Eye (tissue), 1 donor: ENCODE results near the gene KCNAB1.
A peak's percentile ranks its signal among the peaks of the same experiment; 100 is the strongest.

Experiments
- DNase-seq: peaks from one replicate; pipeline ENCODE4 v3.0.0-alpha.2; 2015

Gene KCNAB1

DNA sequence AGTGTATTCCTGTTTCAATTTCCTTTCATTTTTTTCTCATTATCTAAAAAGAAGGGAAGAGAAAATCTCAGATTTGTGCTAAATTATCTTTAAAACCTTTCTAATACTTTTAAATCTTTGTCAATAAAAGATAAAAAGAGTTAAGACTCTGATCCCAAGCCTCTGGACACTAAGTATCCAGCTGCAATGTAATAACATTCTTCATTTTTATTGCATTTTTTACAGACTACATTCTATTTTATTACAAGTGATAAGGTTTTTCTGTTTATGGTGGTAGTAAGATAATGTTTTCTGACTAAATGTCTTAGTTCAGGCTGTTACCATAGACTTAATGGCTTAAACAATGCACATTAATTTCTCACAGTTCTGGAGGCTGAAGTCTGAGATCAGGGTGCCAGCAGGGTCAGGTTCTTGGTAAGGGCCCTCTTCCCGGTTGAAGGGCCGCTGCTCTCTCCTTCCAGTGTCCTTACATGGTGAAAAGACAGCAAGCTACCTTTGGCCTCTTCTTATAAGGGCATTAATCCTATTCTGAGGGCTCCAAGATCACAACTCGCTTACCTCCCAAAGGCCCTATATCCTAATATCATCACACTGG, 19.7 kb downstream of the KCNAB1 start:
- no peak for DNase-seq

DNA sequence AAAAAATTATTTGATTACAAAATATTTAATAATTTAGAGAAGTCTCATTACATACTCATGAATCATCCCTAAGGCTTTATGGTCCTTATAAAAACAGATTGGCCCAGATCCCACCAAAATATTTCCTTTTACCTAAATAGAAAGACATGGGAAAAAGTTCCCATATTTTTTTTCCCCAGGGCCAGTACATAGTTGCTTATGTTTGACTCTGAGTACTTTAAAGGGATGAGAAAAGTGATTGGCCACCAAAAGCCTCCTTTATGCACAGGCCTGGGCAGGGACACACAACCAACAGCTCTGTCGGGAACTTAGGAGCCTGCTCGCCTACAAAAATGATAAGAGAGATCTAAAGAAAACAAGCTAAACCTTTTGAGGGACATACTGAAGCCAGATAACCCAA, 22.3 kb downstream of the KCNAB1 start:
- DNase-seq = no peak

DNA sequence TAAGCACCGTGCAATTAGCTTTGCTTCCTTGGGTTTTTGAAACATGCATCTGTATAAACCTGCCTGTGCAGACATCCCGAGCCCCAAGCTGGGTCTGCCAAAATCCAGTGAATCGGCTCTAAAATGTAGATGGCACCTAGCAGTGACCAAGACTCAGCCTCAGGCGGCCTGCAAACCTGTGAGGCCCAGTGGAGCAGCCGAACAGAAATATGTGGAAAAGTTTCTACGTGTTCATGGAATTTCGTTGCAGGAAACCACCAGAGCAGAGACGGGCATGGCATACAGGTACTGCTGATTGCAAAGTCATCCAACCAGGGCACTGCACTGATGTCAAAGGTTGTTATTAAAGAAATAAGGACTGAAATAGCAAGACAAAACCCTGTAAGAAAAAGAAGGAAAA, 22.8 kb downstream of the KCNAB1 start:
- DNase-seq = no peak

DNA sequence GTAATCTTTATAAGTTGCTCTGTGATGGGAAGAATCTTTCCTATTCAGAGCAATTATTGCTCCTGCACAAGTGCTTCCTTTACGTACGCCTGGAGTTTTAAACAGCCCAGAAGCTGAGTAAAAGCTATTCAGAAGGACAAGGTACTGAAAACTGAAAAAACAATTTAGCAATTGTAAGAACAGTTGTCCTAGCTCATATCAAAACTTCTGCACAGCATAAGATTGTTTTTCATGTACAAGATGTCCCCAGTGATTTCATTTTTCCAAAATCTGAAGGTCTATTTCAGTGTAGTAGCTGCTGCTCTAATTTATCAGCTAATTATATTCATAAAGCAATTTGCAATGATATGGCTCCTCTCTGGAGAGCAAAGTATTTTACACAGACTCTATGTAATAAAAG, 23.7 kb downstream of the KCNAB1 start:
- no peak for DNase-seq

DNA sequence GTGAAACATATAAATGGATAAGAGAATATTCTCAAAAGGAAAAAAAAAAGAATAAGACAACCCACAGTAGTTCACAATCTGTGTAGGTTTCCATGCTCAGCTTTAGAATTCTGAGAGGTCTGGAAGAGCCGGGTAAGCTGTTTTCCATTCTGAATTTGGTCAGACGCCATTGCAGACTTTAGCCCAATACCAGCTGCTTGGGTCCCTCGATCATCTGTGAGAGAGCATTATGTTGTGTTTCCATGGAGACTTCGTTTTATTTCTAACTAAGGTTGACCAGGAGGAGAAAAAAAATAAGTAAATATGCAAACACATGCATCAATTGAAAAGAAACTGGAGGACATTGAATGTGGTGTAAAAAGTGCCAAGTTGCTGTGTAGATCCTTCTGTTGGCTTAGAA, 25.5 kb downstream of the KCNAB1 start:
- DNase-seq = no peak

DNA sequence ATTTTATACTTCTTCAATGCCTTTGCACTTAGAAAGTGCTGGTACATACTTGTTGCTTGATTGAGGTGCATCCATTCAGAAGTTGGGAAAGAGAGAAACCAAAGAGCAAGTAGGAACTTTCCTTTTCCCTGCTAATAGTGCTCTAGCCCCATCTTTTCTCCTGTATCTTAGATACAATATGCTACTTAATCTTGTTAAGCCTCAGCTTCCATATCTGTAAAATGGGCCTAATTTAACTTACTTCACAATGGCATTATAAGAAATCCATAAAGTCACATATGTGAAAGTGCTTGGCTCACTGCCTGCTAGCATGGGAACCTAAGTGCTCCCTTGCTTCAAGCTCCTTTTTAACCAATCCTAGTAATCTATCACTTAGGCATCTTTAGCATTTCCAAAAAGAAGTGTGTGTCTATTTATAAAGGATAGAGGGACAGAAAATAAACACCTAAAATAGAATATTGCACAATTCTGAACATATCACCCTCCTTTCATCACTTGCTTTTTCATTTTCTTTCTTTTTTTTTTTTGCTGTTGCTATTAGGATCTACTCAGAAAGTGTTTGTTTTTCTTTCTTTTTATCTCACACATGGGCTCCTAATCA, 28.1 kb downstream of the KCNAB1 start:
- no peak for DNase-seq

DNA sequence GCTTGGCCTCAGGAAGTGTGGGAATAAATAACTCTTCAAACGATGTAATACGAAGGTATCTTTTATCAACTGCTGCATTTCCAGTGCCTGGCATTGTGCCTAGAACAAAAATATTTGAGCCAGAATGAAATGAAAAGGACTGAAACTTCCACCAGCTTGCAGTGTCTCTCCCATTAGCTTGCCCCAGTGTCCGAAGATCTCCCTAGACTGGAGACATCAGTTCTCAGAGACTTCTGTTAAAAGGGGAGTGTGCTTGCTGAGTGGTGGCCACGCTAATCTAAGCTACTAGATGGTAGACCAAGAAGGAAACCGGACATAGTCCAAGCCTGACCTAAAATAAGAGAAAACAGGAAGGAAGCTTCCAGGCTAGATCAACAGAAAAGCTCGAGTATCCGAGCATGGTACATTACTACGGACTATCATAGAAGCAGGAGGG, 28.6 kb downstream of the KCNAB1 start:
- DNase-seq = peak; percentile 16

DNA sequence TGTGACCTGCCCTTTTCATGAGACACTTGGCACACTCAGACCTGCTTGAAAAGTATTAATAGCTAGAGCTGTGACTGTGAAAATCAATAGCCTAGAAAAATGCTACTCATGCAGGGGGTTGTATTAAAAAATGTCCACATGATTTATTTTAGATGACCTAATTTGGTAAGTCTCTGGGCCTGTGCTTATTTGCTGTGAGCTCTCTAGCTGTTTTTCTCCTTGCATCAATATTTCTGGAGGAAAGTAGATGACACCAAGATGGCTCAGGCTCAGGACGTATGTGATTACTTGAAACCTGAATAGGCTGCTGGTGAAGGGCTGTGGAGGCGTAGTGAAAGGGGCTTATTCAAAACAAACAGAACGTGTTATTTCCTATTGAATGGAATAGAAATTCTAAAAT, 29.5 kb downstream of the KCNAB1 start:
- DNase-seq = peak; percentile 35

DNA sequence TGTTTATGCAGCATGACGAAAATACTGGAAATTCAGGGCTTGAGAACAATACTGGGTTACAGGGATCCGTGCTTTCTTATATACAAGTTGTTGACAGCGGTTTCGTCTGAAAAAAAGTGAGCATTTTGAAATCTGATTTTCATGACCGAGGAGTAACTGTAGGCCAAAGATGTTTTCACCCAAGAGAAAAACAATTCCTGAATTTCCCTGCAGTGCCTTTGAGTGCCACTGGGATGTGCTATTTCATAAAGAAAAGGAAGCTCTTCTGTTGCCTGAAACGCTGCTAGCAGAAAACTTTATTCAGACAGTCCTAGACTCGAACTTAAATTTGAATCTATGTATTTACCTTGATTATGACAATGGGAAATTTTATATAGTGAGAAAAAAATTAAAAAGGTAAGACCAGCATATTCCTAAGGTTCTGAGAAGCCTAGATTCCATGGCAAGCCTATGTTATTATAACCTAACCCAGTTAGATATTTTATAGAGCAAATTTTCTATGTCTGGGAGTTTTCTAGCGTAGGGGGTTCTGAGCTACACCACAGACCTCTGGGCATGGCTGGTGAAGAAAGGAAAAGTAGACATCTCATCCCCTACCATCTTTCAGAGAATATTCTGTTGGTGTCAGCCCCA, 30.2 kb downstream of the KCNAB1 start:
- peak; percentile 91 for DNase-seq

DNA sequence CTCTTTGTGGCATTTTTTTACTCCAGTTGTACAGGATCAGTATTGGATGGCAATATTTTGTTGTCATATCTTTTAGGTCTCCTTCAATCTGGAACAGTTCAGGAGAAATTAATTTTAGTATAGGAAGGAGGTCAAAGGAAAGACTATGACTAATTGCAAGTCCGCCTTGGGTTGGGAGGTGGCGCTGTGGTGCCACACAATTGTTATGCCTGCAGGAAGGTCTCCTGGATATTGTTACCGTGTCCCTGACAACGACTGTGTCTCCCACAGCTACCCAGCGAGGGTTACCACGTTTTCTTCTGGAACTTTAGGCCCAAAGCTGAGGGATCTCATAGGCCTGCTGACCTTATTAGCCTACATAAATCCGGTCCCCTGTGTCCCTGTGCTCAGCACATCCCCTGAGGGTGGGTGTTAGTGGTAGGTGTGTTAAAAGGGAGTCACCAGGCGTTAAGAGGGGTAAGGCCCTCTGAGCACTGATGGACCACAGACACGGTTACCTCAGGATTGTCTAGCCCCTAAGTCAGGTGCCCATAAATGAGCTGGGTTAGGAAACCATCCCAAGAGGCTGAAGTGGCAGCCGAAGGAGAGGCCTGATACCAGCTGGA, 31.5 kb downstream of the KCNAB1 start:
- peak; percentile 91 for DNase-seq

DNA sequence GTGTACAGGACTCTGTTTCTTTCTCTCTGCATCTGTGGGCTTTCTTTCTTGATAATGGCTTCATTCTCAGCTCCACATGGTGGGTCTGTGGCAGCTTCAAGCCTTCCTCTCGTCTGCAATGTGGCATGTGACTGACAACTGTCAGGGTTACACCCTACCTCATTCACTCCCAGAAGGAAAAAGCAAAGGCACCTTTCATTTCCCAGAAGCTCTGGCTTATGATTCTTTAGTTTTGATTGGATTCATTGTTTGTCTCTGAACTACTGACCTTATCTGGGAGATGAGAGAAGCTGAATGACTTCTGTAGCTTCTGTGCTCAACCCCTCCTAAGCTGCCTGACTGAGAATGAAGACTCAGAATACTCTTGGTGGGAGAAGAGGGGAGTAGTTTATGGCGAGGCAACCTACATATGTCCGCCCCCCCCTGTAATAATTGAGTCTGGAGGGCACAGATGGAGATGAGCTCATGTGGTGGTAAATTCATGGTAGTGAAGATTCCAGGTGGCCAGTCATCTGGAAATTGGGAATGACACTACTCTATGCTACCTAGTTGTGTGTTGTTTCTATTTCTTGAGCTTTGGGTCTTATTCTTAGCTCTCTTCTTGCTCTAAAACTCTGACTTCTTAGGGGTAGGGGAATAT, 38.4 kb downstream of the KCNAB1 start:
- DNase-seq = peak; percentile 51

DNA sequence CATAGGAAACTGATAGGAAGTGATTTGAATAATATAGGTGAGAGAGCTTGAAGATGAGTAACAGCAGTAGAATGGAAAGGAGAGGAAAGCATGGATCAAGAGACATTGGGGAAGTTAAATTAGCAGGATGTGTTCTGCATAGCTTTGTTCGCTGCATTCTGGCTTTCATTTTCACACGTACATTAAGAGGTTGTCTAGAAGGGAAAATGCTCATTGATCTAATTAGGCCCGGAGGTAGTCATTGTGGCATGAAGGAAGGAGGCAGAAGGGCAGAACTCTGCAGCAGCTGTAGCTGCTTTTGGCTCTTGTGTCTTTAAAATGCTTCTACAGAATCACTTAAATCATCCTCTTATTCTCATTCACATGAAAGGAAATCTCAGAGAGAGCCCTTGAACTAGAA, 40.3 kb downstream of the KCNAB1 start:
- peak; percentile 69 for DNase-seq

DNA sequence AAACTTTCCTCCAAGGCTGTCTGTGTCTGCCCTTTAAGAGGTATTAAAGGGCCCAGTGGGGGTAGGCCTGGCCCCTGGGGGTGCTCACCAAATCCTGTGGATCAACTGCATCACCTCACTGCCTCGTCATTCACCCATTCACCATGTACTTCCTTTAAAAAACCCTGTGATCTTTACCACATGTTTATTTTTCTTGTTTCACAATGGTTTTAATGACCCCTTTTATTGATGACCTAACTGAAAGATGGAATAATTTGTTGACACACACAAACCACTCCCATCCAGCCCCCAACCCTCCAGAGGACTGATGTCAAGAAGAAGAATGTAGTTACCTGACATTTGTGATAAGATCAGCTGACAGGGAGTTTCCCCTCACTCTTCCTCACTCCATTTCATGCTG, 40.8 kb downstream of the KCNAB1 start:
- DNase-seq = peak; percentile 10

DNA sequence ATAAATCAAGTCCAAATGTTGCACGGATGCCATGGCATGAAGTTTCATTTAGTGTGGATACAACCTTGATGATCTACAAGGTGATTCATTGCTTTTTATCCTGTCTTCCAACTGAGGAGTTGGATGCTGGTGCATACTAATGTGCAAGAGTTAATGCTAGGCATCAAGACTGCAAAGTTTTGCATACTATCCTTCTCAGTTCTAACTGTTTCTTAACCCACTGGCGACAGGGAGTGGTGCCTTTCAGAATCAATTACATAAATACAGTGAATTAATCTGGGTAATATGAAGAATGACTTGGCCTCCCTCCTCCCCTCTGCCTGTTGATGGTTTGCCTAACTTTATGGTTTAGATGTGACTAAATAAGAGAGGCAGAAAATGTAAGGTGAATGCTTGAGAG, 43.5 kb downstream of the KCNAB1 start:
- DNase-seq = no peak

DNA sequence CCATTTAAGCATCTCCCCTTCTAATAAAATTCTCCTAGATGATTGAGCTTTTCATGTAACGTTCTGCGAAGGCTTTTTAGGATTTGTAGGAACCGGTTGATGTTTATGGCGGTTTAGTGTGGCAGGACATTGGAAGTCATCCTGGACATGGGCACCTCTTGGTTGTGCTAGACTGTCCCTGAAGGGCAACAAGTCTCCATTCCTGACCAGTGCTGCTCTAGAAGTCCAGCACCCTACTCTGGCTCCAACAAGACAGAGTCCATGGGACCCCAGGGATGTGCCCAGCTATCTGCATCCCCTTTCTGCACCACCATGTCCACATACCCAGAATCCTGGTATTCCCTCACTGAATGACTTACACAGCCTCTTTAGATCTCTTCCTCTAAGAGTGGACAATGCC, 46.4 kb downstream of the KCNAB1 start:
- no peak for DNase-seq

DNA sequence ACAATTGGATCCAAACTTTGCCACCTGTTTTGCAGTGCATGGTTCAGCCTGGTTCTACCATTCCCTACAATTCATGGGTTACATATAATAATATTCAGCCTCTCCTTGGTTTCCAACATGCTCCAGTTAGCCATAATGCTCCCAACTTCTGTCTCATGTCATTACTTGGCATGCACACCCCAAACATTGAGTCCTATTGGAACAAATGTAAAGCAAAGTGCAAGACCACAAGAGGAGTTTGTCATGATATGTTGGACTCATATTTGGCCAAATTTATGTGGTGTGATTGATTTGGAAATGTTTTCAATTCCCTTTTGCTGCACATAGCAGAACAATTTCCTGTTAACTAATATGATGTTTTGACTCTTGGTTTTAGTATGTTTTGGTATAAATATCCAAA, 50.2 kb downstream of the KCNAB1 start:
- peak; percentile 46 for DNase-seq

DNA sequence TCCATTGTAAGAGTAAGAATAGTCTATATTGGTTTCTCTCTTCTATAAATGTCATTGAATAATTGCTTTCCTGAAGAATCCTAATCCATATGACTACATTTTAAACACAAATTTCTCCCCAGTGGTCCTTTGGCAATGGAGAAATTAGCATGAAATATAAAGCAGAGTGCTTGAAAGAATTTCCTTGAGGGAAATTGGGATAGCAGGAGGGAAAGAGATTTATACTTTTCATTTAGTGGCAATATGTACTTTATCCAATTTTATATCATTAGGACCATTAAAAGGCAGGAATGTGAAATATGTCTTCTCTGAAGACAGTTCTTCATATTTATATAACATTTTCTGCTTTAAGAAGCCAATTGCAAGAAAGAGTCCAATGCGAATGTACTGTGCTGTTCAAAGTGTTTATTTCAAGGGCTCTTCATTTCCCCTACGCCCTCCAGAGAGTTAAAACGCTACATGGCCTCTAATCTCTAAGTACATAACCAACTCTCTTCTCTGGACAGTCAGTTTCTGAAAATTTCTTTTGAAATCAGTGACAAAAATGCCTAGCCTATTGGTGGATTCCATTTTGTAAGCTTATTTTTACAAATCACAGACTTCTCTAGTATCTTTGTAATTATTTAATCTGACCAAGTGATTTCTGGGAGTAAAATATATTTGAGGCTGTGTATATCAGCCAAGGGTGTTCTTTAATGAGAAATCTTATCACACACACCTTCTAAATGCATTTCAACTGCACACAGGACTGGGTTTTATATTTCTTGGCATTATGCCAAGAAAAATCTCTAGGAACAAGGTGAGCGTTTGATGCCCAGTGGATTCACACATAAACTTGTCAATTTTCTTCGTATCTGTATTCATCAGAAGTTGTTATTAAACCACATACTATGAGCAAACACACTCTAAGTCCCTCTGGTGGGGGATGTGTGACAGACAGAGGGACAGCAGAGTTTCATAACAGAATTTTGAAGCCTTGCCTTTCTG, 51.2 kb downstream of the KCNAB1 start:
- DNase-seq = peak; percentile 23

DNA sequence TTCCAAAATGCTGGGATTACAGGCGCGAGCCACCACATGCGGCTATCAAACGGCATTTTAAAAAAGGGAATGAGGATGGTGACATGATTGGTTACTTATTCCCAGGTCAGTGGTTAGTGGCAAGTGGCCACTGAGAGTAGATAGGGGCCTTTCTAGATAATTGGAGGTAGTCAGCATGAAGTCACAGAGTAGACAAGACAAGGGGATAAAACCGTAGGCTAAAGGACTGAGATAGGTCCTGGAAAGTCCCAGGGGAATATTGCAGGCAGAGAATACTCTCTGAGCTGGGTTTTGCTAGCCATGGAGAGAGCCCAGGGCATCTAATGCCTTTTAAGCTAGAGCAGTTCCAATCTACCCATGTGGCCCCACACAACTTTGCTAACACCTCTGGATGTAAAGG, 52.2 kb downstream of the KCNAB1 start:
- DNase-seq = no peak

DNA sequence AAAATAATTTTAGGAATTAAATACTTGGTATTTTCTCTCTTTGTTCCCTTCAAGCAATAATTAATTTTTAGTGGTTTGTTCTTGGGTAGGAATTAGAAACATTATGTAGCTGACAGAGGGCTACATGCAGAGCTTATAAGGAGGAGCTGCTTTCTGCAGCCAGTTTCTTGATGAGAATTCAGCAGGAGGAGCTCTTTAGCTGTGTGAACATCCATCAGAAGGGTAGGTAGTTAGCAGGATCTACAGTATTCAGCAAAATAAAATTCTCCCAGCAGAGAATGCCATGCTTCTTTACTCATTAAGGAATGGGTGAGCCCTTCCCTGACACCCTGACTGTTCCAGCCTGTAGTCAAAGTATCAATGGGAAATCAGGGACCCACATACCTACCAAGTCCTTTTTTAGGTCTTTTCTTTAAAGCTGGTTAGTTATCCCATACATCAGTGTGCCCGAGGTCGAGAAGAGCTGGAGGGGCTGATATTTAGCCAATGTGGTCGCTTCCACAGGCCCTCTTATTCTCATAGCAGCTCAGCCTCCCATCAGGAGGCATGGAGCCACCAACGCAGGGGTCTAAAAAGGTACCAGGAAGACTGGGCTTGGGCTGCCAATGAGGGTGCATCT, 54.0 kb downstream of the KCNAB1 start:
- DNase-seq = peak; percentile 48

DNA sequence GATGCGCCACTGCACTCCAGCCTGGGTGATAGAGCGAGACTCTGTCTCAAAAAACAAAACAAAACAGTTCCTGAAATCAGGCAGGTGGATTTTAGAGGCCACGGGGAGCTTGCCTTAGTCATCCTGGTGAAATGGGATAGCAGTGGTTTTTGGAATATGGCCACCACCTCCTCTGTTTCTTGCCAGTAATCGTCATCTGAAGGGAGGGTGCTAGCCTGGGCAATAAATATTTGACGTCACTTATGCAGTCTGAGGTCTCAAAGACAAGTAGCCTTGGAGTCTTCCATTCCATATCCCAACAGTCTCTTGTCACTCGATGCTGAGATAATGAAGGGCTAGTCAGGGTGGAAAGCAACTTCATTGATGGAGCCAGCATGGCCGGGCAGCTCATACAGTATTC, 55.2 kb downstream of the KCNAB1 start:
- no peak for DNase-seq

DNA sequence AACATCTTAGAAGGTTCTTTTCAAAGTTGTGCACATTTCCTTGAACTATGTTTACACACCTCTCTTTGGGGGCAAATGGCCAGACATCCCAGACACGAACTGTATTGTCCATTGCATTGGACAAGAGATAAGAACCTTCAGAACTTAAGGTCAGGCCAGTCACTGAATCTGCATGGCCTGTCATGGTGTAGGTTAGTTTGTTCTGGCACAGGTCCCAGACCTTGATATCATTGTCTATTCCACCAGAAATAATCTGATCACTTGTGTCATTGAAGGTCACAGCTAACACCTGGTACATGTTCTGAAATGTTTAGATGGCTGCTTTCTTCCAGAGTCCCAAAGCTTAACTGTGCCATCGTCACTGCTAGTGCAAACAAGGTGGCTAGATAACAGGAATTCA, 55.7 kb downstream of the KCNAB1 start:
- DNase-seq = no peak

DNA sequence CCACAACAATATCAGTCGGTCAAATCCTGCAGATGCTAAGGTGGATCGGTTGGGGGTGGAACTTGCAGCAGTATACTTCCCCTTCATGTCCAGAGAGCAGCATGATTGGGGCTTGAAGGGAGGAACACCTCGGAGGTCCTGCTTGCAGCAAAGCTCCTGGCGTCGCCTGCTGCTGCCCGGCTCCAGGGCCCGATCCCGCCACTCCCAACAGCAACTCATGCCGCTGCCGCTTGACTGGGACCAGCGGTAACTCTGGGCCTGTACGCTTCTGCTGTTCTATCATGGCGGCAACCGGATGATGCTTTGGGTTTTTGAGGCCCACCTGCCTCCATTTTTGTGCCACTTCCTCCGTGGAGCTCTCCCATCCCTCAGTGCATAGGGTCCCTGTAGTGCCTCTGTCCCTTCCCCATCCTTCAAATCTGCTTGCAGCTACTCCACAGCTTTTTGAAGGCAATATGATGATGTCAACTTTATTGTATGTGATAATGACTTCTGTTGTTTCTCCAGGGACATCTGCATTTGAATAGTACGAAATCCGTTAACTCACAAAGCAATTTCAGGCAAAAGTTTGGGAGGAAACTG, 56.3 kb downstream of the KCNAB1 start:
- no peak for DNase-seq
